ENCODE results near the gene POMT1.

GRCh38 chr9:131502781-131503625, at the start of gene POMT1:
- TF ChIP-seq POLR2AphosphoS5 (IDR thresholded peaks at IDR 0.05; ENCODE audit: insufficient read depth in 1 of 2, low read depth in 1 of 2) = peak in 1 of 2 donors; percentile 82
- TF ChIP-seq CTCF (IDR thresholded peaks at IDR 0.05) = no peak
- peak in 1 of 2 donors; percentile 27 for TF ChIP-seq POLR2A (IDR thresholded peaks at IDR 0.05)
